K562 (cell line): ENCODE measurements around the gene LY6G6D. TPM values are rescaled to one million over a fixed set of nuclear protein-coding genes. Genes with fewer than 3 reads are reported as not detected.

Experiments
- ATAC-seq: fragments of 200-7000 bp; cut with Tn5 transposase; 3 replicates; pipeline ENCODE4 v1.9.1; 2020; ENCODE audit warnings: moderate library complexity
- BruUV-seq: library from RNA; stranded (reverse); fragments of 400-500 nt; replicated peaks from 2 replicates; lab custom pipeline; 2021; lab: Mats Ljungman, UMichigan
- CTCF ChIA-PET: fragments of 300-600 bp; formaldehyde crosslinking; extraction: SDS; loops from one replicate; lab custom pipeline; 2021; ENCODE audit warnings: low intra/inter-chr PET ratio; lab: Yijun Ruan, JAX
- POLR2A ChIA-PET: fragments of 300-600, 350-650 bp; sonication (Branson Sonifier 250); formaldehyde crosslinking; extraction: SDS; loops from one replicate; lab custom pipeline; 2021; ENCODE audit warnings: antibody characterized with exemption, inconsistent platforms; lab: Yijun Ruan, JAX
- DNase-seq, 4 experiments: peaks; one replicate each; pipeline versions ENCODE4 v3.0.0 to v3.0.0-alpha.2; 2011 to 2018; ENCODE audit warnings: low spot score in 3 of 4, mixed read lengths in 3 of 4; ENCODE audit errors: extremely low read depth in 1 of 4
- FAIRE-seq: peaks from 2 replicates; lab custom pipeline; 2011; peaks lifted over from hg19 to GRCh38; lab: Jason Lieb, UNC
- H2AFZ ChIP-seq: 2 replicates; pipeline ENCODE4 v1.6.0; 2011; ENCODE audit warnings: low read depth, low read length, control low read depth, inconsistent platforms
- H3K27ac ChIP-seq: fragments of 200-600 bp; 3 replicates; pipeline ENCODE4 v1.8.0; 2011; ENCODE audit warnings: low read depth, mild to moderate bottlenecking, control low read depth, inconsistent platforms, low read length, moderate library complexity, mixed read lengths; ENCODE audit errors: extremely low read depth
- H3K27me3 ChIP-seq, 2 experiments: fragments of 300-600 bp in 1 of 2; 2 replicates in 1 of 2; 3 replicates in 1 of 2; pipeline versions ENCODE4 v1.6.0 to v1.8.0; 2011; ENCODE audit warnings: inconsistent platforms in 2 of 2, low read length in 2 of 2, mild to moderate bottlenecking in 1 of 2, mixed read lengths in 1 of 2, moderate library complexity in 1 of 2; ENCODE audit not compliant: control insufficient read depth in 2 of 2, insufficient read depth in 2 of 2
- H3K36me3 ChIP-seq: fragments of 300-600 bp; 3 replicates; pipeline ENCODE4 v1.8.0; 2011; ENCODE audit warnings: mild to moderate bottlenecking, low read length, inconsistent platforms; ENCODE audit not compliant: control insufficient read depth, insufficient read depth
- H3K4me1 ChIP-seq, 2 experiments: fragments of 200-600 bp in 1 of 2; replicated peaks in 1 of 2; 2 replicates in 1 of 2; 3 replicates in 1 of 2; pipeline versions ENCODE4 v1.5.1 to v1.8.0; 2011; ENCODE audit warnings: inconsistent platforms in 2 of 2, low read length in 2 of 2, mild to moderate bottlenecking in 1 of 2, mixed read lengths in 1 of 2, moderate library complexity in 1 of 2; ENCODE audit not compliant: control insufficient read depth in 2 of 2, insufficient read depth in 2 of 2
- H3K4me2 ChIP-seq: 2 replicates; pipeline ENCODE4 v1.6.1; 2011; ENCODE audit warnings: low read length, control low read depth, inconsistent platforms, mixed read lengths; ENCODE audit not compliant: insufficient read depth
- H3K4me3 ChIP-seq: fragments of 200-600 bp; sonication (generic), shearing (Covaris generic); 2 replicates; pipeline ENCODE4 v1.5.1; 2016; ENCODE audit warnings: control low read depth, inconsistent platforms
- H3K79me2 ChIP-seq: fragments of 200-600 bp; 3 replicates; pipeline ENCODE4 v1.8.0; 2011; ENCODE audit warnings: low read length, inconsistent platforms; ENCODE audit not compliant: control insufficient read depth, insufficient read depth
- H3K9ac ChIP-seq, 2 experiments: 2 replicates each; pipeline versions ENCODE4 v1.6.0 to v1.6.1; 2011; ENCODE audit warnings: low read depth in 2 of 2, low read length in 2 of 2, control low read depth in 1 of 2, inconsistent platforms in 1 of 2, mild to moderate bottlenecking in 1 of 2, mixed read lengths in 1 of 2; ENCODE audit not compliant: insufficient read depth in 1 of 2
- H3K9me1 ChIP-seq: one replicate; pipeline ENCODE4 v1.6.0; 2011; ENCODE audit warnings: inconsistent platforms, mild to moderate bottlenecking, low read length, moderate library complexity; ENCODE audit not compliant: control insufficient read depth, insufficient read depth
- H3K9me3 ChIP-seq: replicated peaks from 2 replicates; pipeline ENCODE4 v1.5.1; 2011; ENCODE audit warnings: low read depth, low read length, inconsistent platforms; ENCODE audit not compliant: control insufficient read depth, insufficient read depth
- H4K20me1 ChIP-seq: replicated peaks from 2 replicates; pipeline ENCODE4 v1.6.1; 2011; ENCODE audit warnings: low read length, inconsistent platforms, mixed read lengths; ENCODE audit not compliant: control insufficient read depth, insufficient read depth
- CEBPG ChIP-seq, 3 experiments: fragments of 200-800 bp in 1 of 3; sonication (Bioruptor generic) in 1 of 3; sonication (generic) in 1 of 3; formaldehyde crosslinking in 1 of 3; IDR thresholded peaks in 2 of 3; conservative IDR thresholded peaks in 1 of 3; 2 replicates each; pipeline versions ENCODE4 v1.6.1 to v1.8.0; 2016 to 2022; ENCODE audit warnings: missing compliant biosample characterization in 2 of 3, missing genetic modification characterization in 2 of 3, mild to moderate bottlenecking in 1 of 3, missing genetic modification reagents in 1 of 3
- ETV5 ChIP-seq: sonication (generic); formaldehyde crosslinking; IDR thresholded peaks from 2 replicates; pipeline ENCODE4 v1.4.0; 2020; ENCODE audit warnings: low read depth, mild to moderate bottlenecking, missing genetic modification reagents
- FOXO4 ChIP-seq: fragments of 450-650 bp; formaldehyde crosslinking; IDR thresholded peaks from 2 replicates; pipeline ENCODE4 v1.4.0; 2020; ENCODE audit warnings: mild to moderate bottlenecking, moderate library complexity
- GABPA ChIP-seq: fragments of 200-800 bp; sonication (Bioruptor generic); conservative IDR thresholded peaks from 2 replicates; pipeline ENCODE4 v1.6.1; 2016; ENCODE audit warnings: low read depth, missing genetic modification characterization, missing compliant biosample characterization
- GATA2 ChIP-seq: sonication (generic); formaldehyde crosslinking; IDR thresholded peaks from 2 replicates; pipeline ENCODE4 v1.4.0; 2020; ENCODE audit warnings: mild to moderate bottlenecking, missing genetic modification reagents
- POLR2A ChIP-seq: fragments of 450-650 bp; conservative IDR thresholded peaks from 2 replicates; pipeline ENCODE4 v1.6.1; 2016
- POLR2B ChIP-seq: fragments of 450-650 bp; IDR thresholded peaks from 2 replicates; pipeline ENCODE4 v1.6.1; 2018; ENCODE audit warnings: low read depth; ENCODE audit not compliant: partially characterized antibody
- ZBTB1 ChIP-seq: sonication (generic); formaldehyde crosslinking; IDR thresholded peaks from 2 replicates; pipeline ENCODE4 v1.8.1; 2023; ENCODE audit warnings: missing genetic modification reagents, low read depth, mild to moderate bottlenecking, borderline replicate concordance
- ZNF740 ChIP-seq, 3 experiments: fragments of 200-800 bp in 1 of 3; sonication (Bioruptor generic) in 1 of 3; sonication (generic) in 1 of 3; formaldehyde crosslinking in 1 of 3; IDR thresholded peaks; 2 replicates each; pipeline versions ENCODE4 v1.6.1 to v1.8.0; 2016 to 2022; ENCODE audit warnings: mild to moderate bottlenecking in 2 of 3, missing compliant biosample characterization in 2 of 3, missing genetic modification characterization in 2 of 3, missing genetic modification reagents in 1 of 3
- WGBS: fragments of 100-300 bp; shearing (Covaris generic); methylation state at CpG from one replicate; pipeline ENCODE4 v1.1.6; 2016; ENCODE audit warnings: low coverage, mixed read lengths; ENCODE audit not compliant: insufficient coverage; ENCODE audit errors: missing lambda C conversion rate; 5-methylcytosine and 5-hydroxymethylcytosine counted together
- in situ Hi-C: fragments of 300-500 bp; cut with MboI; formaldehyde crosslinking; loops from 4 replicates; pipeline ENCODE4 v1.15.0; 2018; ENCODE audit warnings: inconsistent platforms, mixed read lengths
- intact Hi-C: fragments of 100-400 bp; cut with micrococcal nuclease; formaldehyde crosslinking; loops from 2 replicates; pipeline ENCODE4 v1.14.2; 2022
- polyA plus RNA-seq, 8 experiments: library from polyadenylated mRNA; depleted of rRNA in 4 of 8; stranded (reverse) in 5 of 8; unstranded in 3 of 8; fragments of >200 nt; fragmentation: Nextera tagmentation in 2 of 8; fragmentation: Illumina TruSeq in 1 of 8; extraction: Ambion mirVana in 2 of 8; extraction: Trizol in 1 of 8; gene quantifications; 2 replicates each; pipeline versions ENCODE4 v1.2.1 to v1.2.3, GENCODE V29; 2011 to 2014; ENCODE audit warnings: inconsistent platforms in 1 of 8, missing spikeins in 1 of 8
- total RNA-seq, 7 experiments: library from RNA; depleted of rRNA in 6 of 7; stranded (reverse); fragments of >200 nt in 6 of 7; fragmentation: Illumina TruSeq in 2 of 7; extraction: Trizol in 2 of 7; gene quantifications; 2 replicates each; pipeline versions ENCODE4 v1.2.1 to v1.2.3, GENCODE V29; 2011 to 2021; ENCODE audit warnings: low replicate concordance in 1 of 7

The LY6G6D gene
- total and polyA plus RNA-seq, 9 of the 15 experiments (the other 6 are each of a cell fraction or from before 2014, with no cell fraction given), result 0.30 to 0.38 TPM; not detected in 7

DNA sequence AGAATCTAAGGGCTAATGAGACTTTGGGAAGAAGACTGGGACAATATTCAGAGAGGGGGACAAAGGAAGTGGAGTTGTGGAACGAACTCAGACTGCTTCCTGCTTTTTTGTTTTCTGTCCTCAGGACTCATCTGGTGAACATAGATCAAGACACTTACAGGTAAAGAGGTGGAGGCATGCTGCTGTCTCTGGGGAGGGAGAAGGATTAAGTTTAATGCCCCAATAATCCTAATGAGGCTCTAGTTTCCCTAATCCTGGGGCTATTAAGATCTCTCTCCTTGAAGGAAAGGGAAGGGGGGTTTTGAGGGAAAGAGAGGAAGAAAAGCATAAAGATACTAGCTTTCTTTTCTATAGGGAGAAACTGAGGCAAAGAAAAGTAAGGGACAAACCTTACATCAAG is 29.3 kb downstream of the LY6G6D start:
- H3K27me3 ChIP-seq, result no peaks in the 10 kb centered on the region
- POLR2A ChIA-PET, result interaction anchor here (0.7 to 1.4 kb wide), 2 partner anchors 14 to 15 kb away, joined by 3 to 4 read pairs; partner anchors contain the start of gene DDAH2
- H4K20me1 ChIP-seq, result no peaks in the 10 kb centered on the region
- H2AFZ ChIP-seq, result 0 out of 2 replicates have a peak overlapping the region, but pooled peaks have one; percentile 5
- BruUV-seq, result no TSS peak
- in situ Hi-C loops, result no loop called here
- intact Hi-C loops, result no loop called here
- peaks cover 69% of the 10 kb centered on the region for H3K36me3 ChIP-seq
- no peaks in the 10 kb centered on the region for H3K9me1 ChIP-seq
- TF ChIP-seq GABPA (tag) (no peak), GATA2 (CRISPR knock-in tag) (0 out of 2 replicates have a peak, but pooled peaks have one; percentile 31), FOXO4 (no peak), POLR2A (no peak), ETV5 (CRISPR knock-in tag) (0 out of 2 replicates have a peak, but pooled peaks have one; percentile 13), POLR2B (peak; percentile 17), ZBTB1 (CRISPR knock-in tag) (0 out of 2 replicates have a peak, but pooled peaks have one; percentile 24), CEBPG (CRISPR knock-in tag; IDR thresholded peaks at IDR 0.05) (0 out of 2 replicates have a peak, but pooled peaks have one; percentile 7), CEBPG (tag; conservative IDR thresholded peaks at IDR 0.05 in 1 of 2, IDR thresholded peaks at IDR 0.05 in 1 of 2) (no peak), ZNF740 (CRISPR knock-in tag; IDR thresholded peaks at IDR 0.05) (no peak), ZNF740 (tag; IDR thresholded peaks at IDR 0.05) (no peak)
- DNase-seq, result no peak
- peak overlapping the region; percentile 60 for H3K27ac ChIP-seq
- FAIRE-seq, result no peak
- CTCF ChIA-PET, result interaction anchor here (0.6 kb wide), 1 partner anchor 91 kb away, joined by 4 read pairs; no protein-coding TSS in a partner anchor
- WGBS, result 52% methylated on average over 1 of the region's 1 CpG
- H3K4me3 ChIP-seq, result no peak overlapping the region
- H3K79me2 ChIP-seq, result peaks cover 28% of the 10 kb centered on the region
- H3K4me1 ChIP-seq, result peaks cover 31 to 33% of the 10 kb centered on the region in 2 experiments
- H3K4me2 ChIP-seq, result peak overlapping the region; percentile 12; the same call in 1 of the 2 replicates
- no peaks in the 10 kb centered on the region for H3K9me3 ChIP-seq
- ATAC-seq, result no peak
- peak overlapping the region; percentile 36 to 59 for H3K9ac ChIP-seq
